Endothelial cell (in vitro differentiated cells): ENCODE data around the gene ARHGAP18. TPM values are rescaled to one million over a fixed set of nuclear protein-coding genes. Genes with fewer than 3 reads are reported as not detected.
A peak's percentile ranks its signal among the peaks of the same experiment; 100 is the strongest.

Experiments
- DNase-seq: peaks from one replicate; pipeline ENCODE4 v3.0.0; 2021; ENCODE audit warnings: low spot score
- H3K27ac Mint-ChIP-seq: one replicate; pipeline ENCODE4 v1.8.0; 2021; ENCODE audit warnings: mixed read lengths, inconsistent platforms; ENCODE audit not compliant: unreplicated experiment
- H3K27me3 Mint-ChIP-seq: one replicate; pipeline ENCODE4 v1.8.0; 2021; ENCODE audit warnings: mild to moderate bottlenecking, moderate library complexity, mixed read lengths, inconsistent platforms; ENCODE audit not compliant: unreplicated experiment
- H3K36me3 Mint-ChIP-seq: one replicate; pipeline ENCODE4 v1.8.0; 2021; ENCODE audit warnings: mild to moderate bottlenecking, low read depth, mixed read lengths, inconsistent platforms; ENCODE audit not compliant: unreplicated experiment
- H3K4me1 Mint-ChIP-seq: one replicate; pipeline ENCODE4 v1.8.0; 2021; ENCODE audit warnings: mild to moderate bottlenecking, mixed read lengths, inconsistent platforms; ENCODE audit not compliant: unreplicated experiment
- H3K4me3 Mint-ChIP-seq: one replicate; pipeline ENCODE4 v1.8.0; 2021; ENCODE audit warnings: mild to moderate bottlenecking, mixed read lengths, inconsistent platforms; ENCODE audit not compliant: unreplicated experiment
- H3K9me3 Mint-ChIP-seq: one replicate; pipeline ENCODE4 v1.8.0; 2021; ENCODE audit warnings: mixed read lengths, inconsistent platforms; ENCODE audit not compliant: unreplicated experiment
- CTCF ChIP-seq: fragments of 200-600 bp; sonication (generic); IDR thresholded peaks from one replicate; pipeline ENCODE4 v1.5.0; 2021; ENCODE audit warnings: antibody characterized with exemption; ENCODE audit not compliant: unreplicated experiment
- total RNA-seq: library from RNA; stranded (reverse); fragmentation: NEBNext Ultra II Directional; extraction: Animal tissue kit (Norgen Biotek cat#: 25700); gene quantifications from one replicate; pipeline ENCODE4 v1.2.1, GENCODE V29; 2021; ENCODE audit not compliant: unreplicated experiment

Gene ARHGAP18
- total RNA-seq, 1 donor from 2014 or later: 102 TPM

- no peak overlapping the region for H3K27ac Mint-ChIP-seq
- no peak for TF ChIP-seq CTCF
- peaks cover 3% of the 10 kb centered on the region for H3K27me3 Mint-ChIP-seq
- no peak overlapping the region for H3K4me3 Mint-ChIP-seq
- no peak for DNase-seq
- no peaks in the 10 kb centered on the region for H3K9me3 Mint-ChIP-seq
- peaks cover 71% of the 10 kb centered on the region for H3K4me1 Mint-ChIP-seq
- peaks cover 22% of the 10 kb centered on the region for H3K36me3 Mint-ChIP-seq
These were observed 31.5 kb downstream of the ARHGAP18 start for GRCh38 chr6:129678463-129678862.

GRCh38 chr6:129677620-129678325 is 32.2 kb downstream of the ARHGAP18 start:
- no peak overlapping the region for H3K27ac Mint-ChIP-seq
- H3K4me1 Mint-ChIP-seq: peaks cover 75% of the 10 kb centered on the region
- TF ChIP-seq CTCF: no peak
- no peaks in the 10 kb centered on the region for H3K9me3 Mint-ChIP-seq
- peaks cover 19% of the 10 kb centered on the region for H3K36me3 Mint-ChIP-seq
- no peak overlapping the region for H3K4me3 Mint-ChIP-seq
- peaks cover 3% of the 10 kb centered on the region for H3K27me3 Mint-ChIP-seq
- DNase-seq: no peak

- TF ChIP-seq CTCF: no peak
- Mint-ChIP-seq H3K36me3 (peaks cover 25% of the 10 kb centered on the region), H3K4me3 (peak overlapping the region; percentile 38), H3K9me3 (no peaks in the 10 kb centered on the region), H3K27me3 (peaks cover 1% of the 10 kb centered on the region), H3K27ac (peak overlapping the region; percentile 71), H3K4me1 (peaks cover 75% of the 10 kb centered on the region)
- DNase-seq: no peak
These were observed 34.1 kb downstream of the ARHGAP18 start for GRCh38 chr6:129675669-129676472.

GRCh38 chr6:129673748-129674147 is 36.2 kb downstream of the ARHGAP18 start:
- no peak overlapping the region for H3K4me3 Mint-ChIP-seq
- peaks cover 23% of the 10 kb centered on the region for H3K36me3 Mint-ChIP-seq
- no peak for DNase-seq
- H3K27ac Mint-ChIP-seq: peak overlapping the region; percentile 89
- no peaks in the 10 kb centered on the region for H3K9me3 Mint-ChIP-seq
- no peak for TF ChIP-seq CTCF
- H3K27me3 Mint-ChIP-seq: peaks cover 2% of the 10 kb centered on the region
- peaks cover 70% of the 10 kb centered on the region for H3K4me1 Mint-ChIP-seq
